Measurements from ENCODE around the gene PCDHGA6. TPM values are rescaled to one million over a fixed set of nuclear protein-coding genes. Genes with fewer than 3 reads are reported as not detected.
"Not testable (repeated sequence)": the region's sequence is repeated elsewhere in the genome, so short reads cannot be mapped to it uniquely, and the experiment has no call there.

PCDHGA6 gene
- total RNA-seq, 4 donors from 2014 or later, result 2.0 to 11.1 (median 5.7) TPM

DNA sequence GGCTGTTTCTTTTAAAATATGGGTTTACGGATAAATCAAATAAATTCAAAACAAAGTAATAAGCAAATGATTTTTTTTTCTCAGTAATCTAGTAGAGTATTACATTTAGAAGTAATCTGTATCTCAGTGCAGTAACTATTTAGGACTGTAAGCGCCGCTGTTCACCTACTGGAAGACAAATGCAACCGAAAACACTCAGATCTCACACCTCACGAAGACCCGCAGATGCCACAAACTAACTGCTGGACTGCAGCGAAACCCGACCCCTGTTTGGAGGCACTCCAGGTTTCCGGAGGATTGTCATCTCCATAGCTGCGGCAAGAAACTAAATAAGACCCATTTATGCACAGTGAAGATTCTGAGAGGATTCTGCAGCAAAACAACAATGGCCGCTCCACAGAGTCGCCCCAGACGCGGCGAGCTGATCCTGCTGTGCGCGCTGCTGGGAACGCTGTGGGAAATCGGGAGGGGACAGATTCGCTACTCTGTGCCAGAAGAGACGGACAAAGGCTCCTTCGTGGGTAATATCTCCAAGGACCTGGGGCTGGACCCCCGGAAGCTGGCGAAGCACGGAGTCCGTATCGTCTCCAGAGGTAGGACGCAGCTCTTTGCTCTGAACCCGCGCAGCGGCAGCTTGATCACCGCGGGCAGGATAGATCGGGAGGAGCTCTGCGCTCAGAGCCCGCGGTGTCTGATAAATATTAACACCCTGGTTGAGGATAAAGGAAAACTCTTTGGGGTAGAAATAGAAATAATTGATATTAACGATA, 18.9 kb downstream of the PCDHGA6 start, which contains the start of gene PCDHGA8:
PCDHGA8 (plus strand) TSS at position 205 of the 770 bp plus-strand sequence; CDS start at position 386, 181 bp downstream.
- no peaks in the 10 kb centered on the region for H3K4me1 ChIP-seq
- WGBS, 2 donors (ENCODE audit: low coverage in 1 of 2), result 30 to 33% methylated on average over 23 to 24 of the region's 38 CpGs
- H3K27ac ChIP-seq, result no peak within 1 kb of the TSS
- H3K4me3 ChIP-seq, result no peak within 1 kb of the TSS
- no peak for ATAC-seq
- TF ChIP-seq EP300 (IDR thresholded peaks at IDR 0.05), result no peak
- TF ChIP-seq, protein P1, sequence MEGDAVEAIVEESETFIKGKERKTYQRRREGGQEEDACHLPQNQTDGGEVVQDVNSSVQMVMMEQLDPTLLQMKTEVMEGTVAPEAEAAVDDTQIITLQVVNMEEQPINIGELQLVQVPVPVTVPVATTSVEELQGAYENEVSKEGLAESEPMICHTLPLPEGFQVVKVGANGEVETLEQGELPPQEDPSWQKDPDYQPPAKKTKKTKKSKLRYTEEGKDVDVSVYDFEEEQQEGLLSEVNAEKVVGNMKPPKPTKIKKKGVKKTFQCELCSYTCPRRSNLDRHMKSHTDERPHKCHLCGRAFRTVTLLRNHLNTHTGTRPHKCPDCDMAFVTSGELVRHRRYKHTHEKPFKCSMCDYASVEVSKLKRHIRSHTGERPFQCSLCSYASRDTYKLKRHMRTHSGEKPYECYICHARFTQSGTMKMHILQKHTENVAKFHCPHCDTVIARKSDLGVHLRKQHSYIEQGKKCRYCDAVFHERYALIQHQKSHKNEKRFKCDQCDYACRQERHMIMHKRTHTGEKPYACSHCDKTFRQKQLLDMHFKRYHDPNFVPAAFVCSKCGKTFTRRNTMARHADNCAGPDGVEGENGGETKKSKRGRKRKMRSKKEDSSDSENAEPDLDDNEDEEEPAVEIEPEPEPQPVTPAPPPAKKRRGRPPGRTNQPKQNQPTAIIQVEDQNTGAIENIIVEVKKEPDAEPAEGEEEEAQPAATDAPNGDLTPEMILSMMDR (IDR thresholded peaks at IDR 0.05), result no peak
- no peak for TF ChIP-seq POLR2A (IDR thresholded peaks at IDR 0.05)
- no peak for TF ChIP-seq POLR2AphosphoS5 (IDR thresholded peaks at IDR 0.05)
- no peaks in the 10 kb centered on the region for H3K27me3 ChIP-seq
- peaks cover 0 to 18% of the 10 kb centered on the region in 2 donors for H3K36me3 ChIP-seq
- peaks cover 0 to 99% (median 6%) of the 10 kb centered on the region in 3 donors for H3K9me3 ChIP-seq

DNA sequence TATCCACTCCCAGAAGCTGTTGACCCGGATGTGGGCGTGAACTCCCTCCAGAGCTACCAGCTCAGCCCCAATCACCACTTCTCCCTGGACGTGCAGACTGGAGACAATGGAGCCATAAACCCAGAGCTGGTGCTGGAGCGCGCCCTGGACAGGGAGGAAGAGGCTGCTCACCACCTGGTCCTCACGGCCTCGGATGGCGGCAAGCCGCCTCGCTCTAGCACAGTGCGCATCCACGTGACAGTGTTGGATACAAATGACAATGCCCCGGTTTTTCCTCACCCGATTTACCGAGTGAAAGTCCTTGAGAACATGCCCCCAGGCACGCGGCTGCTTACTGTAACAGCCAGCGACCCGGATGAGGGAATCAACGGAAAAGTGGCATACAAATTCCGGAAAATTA, 19.6 kb downstream of the PCDHGA6 start:
- H3K36me3 ChIP-seq, result peaks cover 0 to 18% of the 10 kb centered on the region in 2 donors
- no peaks in the 10 kb centered on the region for H3K4me1 ChIP-seq
- WGBS, 2 donors (ENCODE audit: low coverage in 1 of 2), result 37 to 63% methylated on average over 4 to 10 of the region's 21 CpGs
- no peak for ATAC-seq
- H3K27ac ChIP-seq, result no peak overlapping the region
- peaks cover 0 to 98% (median 6%) of the 10 kb centered on the region in 3 donors for H3K9me3 ChIP-seq
- no peaks in the 10 kb centered on the region for H3K27me3 ChIP-seq
- TF ChIP-seq POLR2AphosphoS5 (IDR thresholded peaks at IDR 0.05) (no peak), POLR2A (IDR thresholded peaks at IDR 0.05) (no peak), EP300 (IDR thresholded peaks at IDR 0.05) (no peak)
- TF ChIP-seq, protein P1 (IDR thresholded peaks at IDR 0.05), result no peak
- H3K4me3 ChIP-seq, result no peak overlapping the region

GRCh38 chr5:141394401-141395187, 20.9 kb downstream of the PCDHGA6 start:
- not testable (repeated sequence) for ATAC-seq, H3K27ac ChIP-seq, H3K4me3 ChIP-seq, H3K4me1 ChIP-seq, H3K27me3 ChIP-seq
- WGBS, 2 donors (ENCODE audit: low coverage in 1 of 2), result 28 to 36% methylated on average over 8 to 9 of the region's 53 CpGs
- peaks cover 0 to 17% of the 10 kb centered on the region in 2 donors for H3K36me3 ChIP-seq
- peaks cover 0 to 98% (median 6%) of the 10 kb centered on the region in 3 donors for H3K9me3 ChIP-seq

GRCh38 chr5:141397756-141398551, 24.3 kb downstream of the PCDHGA6 start, which contains the start of gene PCDHGB5:
Gene PCDHGB5, plus strand, starts transcription at chr5:141397947. Its CDS starts 181 bp downstream, at chr5:141398128.
- H3K27ac ChIP-seq, ATAC-seq, H3K4me1 ChIP-seq, H3K36me3 ChIP-seq, H3K27me3 ChIP-seq: not testable (repeated sequence)
- WGBS, 2 donors (ENCODE audit: low coverage in 1 of 2), result 5 to 12% methylated on average over 9 to 10 of the region's 43 CpGs
- Histone ChIP-seq H3K9me3 (peaks cover 3 to 96% (median 7%) of the 10 kb centered on the region in 3 donors), H3K4me3 (peak within 1 kb of the TSS in 1 of 2 donors; percentile 35)
- TF ChIP-seq, protein P1 (IDR thresholded peaks at IDR 0.05), result peak in 2 of 4 experiments; percentile 35 to 52

GRCh38 chr5:141398608-141399007, 24.9 kb downstream of the PCDHGA6 start:
- Histone ChIP-seq H3K4me1 (peaks cover 0 to 4% (median 0%) of the 10 kb centered on the region in 3 donors), H3K4me3 (no peak overlapping the region), H3K9me3 (peaks cover 3 to 96% (median 6%) of the 10 kb centered on the region in 3 donors), H3K27me3 (peaks cover 8% of the 10 kb centered on the region), H3K36me3 (peaks cover 0 to 5% of the 10 kb centered on the region in 2 donors), H3K27ac (no peak overlapping the region)
- no peak for ATAC-seq
- 20 to 23% methylated on average over 9 to 12 of the region's 15 CpGs for WGBS, 2 donors (ENCODE audit: low coverage in 1 of 2)
- TF ChIP-seq, protein P1 (IDR thresholded peaks at IDR 0.05), result no peak
- no peak for TF ChIP-seq EP300 (IDR thresholded peaks at IDR 0.05)
- no peak for TF ChIP-seq POLR2AphosphoS5 (IDR thresholded peaks at IDR 0.05)
- no peak for TF ChIP-seq POLR2A (IDR thresholded peaks at IDR 0.05)

All from gastroesophageal sphincter (tissue), 4 donors.